GM19351 (cell line): ENCODE data around the gene COPS3.

ENCODE experiments used
- ATAC-seq: cut with Tn5 transposase; IDR thresholded peaks from one replicate; pipeline ENCODE4 v1.9.1; 2021; ENCODE audit warnings: mild to moderate bottlenecking, moderate library complexity; ENCODE audit not compliant: unreplicated experiment

COPS3 gene

DNA sequence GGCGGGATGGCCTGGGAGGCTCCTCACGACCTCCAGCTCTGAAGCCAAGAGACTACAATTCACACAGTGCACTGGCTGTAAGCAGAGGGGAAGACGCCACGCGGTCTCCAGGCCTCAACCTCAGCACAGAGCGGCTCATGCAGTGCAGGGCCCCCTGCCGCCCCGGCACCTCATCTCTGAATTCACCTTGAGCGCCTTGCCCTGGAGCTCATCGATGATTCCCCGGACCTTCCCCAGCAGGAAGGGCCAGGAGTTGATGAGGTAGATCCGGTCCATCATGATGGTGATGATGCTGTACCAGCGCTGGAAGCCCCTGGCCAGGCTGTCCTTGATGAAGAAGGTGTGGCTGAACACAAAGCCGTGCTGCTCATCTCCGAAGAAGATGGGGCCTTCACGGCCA, 57.3 kb downstream of the COPS3 start:
- ATAC-seq = no peak

DNA sequence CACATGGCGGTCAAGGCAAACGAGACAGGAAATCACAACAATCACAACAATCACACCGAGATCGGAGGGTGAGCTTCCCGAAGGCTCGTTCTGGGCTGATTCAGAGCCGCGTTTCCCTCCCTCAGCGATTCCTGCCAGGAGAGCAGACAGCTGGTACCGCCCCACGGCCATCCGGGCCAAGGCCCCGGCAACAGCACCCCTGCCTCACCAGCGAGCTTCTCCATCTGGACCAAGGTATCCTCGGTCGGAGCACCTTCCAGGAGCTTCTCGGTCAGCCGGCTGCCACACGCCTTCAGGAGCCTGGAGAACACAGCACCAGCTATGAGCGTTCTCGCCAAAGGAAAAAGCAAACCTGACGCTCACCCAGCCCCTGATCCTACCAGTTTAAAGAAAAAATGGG, 59.7 kb downstream of the COPS3 start:
- no peak for ATAC-seq

DNA sequence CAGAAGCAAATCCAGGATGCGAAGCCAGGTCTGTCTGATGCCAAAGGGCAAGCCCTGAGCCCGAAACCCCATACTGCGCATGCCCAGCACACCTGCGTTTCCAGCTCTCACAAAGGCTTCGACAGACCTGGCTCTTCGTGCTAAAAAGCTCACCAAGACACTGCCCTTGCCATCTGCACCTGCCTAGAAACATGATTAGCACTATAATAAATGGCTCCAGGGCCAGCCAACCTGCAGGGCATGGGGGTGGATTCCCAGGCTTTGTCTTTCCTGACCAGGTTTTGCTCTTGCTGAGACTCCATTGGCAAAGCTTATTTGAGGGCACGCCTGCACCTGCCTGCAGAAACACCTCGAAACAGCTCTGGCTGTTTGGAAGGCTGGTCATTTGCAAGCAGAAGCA, 60.5 kb downstream of the COPS3 start:
- ATAC-seq = no peak

DNA sequence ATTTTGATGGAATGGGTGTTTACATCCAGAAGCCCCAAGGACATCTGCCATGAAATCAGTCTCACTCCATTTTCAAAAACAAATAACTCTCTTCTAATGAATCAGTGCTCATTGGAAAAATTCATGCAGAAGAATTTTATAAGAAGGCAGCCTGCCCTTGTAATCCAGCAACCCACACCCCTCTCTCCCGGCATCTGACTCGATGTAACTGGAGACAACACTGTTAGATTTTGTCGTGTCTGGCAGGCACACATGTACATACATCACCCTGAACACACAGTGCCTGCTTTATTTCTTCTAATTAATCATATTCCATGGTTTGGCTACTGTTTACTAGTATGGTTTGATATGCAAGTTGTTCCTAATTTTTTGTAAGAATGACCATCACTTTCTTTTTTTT, 63.1 kb downstream of the COPS3 start:
- no peak for ATAC-seq

DNA sequence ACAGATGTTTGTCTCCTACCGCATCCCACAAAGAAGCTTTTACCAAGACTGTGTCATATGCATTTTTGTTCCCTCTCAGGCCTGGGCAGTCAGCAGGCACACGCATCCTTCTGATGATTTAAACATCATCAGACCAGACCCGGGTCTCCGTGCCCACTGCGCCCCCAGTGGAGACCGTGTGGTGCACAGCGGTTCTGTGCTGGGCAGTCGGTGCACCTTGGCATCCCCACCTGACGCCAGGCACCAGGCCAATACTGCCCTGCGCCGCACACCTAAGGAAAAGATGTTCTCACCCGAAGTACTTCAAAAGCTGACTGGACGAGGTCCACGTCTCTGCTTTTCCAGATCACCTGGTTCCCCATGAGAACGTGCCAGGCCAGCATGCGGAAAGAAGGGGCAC, 64.3 kb downstream of the COPS3 start:
- no peak for ATAC-seq

DNA sequence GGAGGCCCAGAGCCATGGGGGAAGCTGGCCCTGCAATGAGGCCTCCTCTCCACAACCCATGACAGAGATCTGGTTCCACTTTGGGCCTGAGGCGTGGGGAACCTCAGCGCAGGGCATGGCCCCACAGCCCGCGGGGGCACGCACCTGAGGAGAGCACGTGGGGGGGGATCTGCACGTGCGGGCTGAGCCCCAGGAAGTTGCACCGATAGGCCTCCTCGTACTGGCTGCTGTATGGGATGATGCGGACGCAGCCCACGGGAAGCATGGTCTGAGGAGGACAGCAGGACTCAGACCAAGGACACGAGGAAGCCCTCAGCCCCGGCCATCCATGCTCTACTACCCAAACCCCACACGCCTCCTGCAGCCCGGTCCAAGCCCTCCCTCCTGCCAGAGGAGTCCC, 64.8 kb downstream of the COPS3 start:
- no peak for ATAC-seq

DNA sequence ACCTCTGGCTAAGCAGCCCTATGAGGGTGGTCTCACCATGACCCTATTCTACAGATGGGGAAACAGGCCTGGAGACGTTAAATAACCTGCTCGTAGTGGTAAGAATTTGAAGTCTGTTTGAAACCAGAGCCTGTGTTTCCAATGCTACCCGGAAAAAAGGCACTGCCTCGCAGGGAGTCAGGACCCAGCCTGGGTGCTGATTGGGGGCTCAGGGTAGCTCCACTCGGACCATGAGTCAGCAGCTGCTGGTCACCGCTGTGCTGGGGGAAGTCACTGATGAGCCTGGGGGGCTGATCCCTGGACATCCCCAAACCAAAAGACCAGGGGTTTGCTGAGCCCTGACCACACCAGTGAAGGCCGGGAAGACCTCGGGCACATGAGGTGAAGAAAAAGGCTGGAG, 65.5 kb downstream of the COPS3 start:
- ATAC-seq = no peak

DNA sequence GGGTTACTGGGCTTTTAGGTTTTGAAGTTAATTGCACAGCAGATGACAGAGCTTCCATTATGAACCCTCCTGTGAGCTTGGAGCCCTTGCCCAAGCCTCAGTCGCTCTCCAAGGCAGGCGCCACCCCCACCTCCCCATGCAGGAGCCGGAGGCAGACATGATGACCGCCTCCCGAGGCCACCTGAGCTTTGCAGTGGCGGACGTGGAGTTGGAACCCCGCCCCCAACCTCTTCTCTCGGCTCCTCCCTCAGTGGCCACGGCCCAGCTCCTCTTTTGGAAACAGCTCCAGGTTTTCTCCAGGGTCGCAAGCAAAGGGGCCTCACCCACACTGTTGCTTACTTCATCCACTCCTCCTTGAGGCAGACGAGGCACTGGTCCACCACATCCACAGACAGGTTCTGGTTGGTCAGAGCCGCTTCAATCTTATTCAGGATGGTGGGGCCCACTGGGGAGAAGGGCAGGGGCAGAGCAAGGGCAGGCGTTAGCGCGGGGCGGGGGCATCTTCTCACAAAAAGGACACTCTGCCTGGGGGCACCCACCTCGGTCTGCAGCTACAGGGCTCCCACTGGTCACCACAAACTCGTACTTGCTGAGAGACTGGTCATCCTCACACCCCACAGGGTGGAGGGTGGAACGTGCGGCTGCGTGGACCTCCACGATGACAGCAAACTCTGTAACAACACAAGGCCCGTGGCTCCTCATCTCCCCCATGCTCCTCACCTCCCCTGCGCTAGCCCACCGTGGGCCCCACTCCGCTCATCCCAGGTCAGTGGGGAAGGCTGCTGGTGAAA, 66.2 kb downstream of the COPS3 start:
- ATAC-seq = no peak

DNA sequence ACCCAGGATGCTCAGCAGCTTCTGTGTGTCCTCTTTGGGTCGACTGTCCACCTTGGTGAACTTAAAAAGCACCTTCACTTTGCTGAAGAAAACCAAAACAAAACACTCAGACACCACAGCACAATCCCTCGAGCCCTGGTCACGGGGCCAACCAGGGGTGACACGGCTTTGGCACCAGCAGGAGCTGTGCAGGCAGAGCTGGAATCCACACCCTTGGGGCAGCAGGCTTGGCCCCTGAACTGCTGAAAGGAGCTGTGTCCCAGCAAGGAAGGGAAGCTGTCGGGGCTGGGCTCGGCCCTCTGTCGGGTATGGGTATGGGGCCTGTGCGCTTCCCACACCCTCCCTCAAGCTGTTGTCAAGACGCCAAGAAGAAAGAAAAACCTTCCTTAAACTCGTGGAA, 67.3 kb downstream of the COPS3 start:
- no peak for ATAC-seq

DNA sequence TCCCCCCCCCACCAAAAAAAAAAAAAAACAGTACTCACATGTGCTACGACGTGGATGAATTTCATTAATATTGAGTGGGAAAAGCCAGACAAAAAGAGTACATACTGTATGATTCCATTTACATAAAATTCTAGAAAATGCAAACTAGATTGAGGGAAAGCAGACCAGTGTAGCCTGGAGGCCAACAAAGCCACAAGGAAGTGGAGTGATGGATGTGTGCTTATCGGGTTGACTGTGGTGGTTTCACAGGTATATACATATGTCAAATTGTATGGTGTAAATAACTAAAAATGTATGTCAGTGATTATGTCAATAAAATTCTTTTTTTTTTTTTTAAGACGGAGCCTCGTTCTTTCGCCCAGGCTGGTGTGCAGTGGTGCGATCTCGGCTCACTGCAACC, 73.0 kb downstream of the COPS3 start:
- no peak for ATAC-seq

DNA sequence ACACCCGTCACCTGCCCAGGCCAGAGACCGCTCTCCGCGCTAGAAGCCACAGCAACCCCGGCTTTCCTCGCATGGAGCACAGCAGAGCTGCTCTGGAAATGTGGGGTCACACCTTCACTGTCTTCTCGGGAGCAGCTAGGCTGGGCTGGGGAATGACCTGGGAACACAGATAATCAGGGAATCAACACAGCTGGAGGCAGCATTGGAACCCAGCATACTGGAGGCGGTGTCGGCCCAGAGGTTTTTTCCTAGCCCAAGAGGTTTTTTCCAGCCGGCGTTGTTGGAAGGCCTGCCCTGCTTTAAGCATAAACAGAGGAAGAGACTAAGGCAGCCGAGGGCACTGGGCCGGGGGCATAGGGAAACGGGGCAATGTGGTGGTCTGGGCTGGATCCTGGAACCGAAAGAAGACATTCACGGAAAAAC, 74.1 kb downstream of the COPS3 start:
- no peak for ATAC-seq

DNA sequence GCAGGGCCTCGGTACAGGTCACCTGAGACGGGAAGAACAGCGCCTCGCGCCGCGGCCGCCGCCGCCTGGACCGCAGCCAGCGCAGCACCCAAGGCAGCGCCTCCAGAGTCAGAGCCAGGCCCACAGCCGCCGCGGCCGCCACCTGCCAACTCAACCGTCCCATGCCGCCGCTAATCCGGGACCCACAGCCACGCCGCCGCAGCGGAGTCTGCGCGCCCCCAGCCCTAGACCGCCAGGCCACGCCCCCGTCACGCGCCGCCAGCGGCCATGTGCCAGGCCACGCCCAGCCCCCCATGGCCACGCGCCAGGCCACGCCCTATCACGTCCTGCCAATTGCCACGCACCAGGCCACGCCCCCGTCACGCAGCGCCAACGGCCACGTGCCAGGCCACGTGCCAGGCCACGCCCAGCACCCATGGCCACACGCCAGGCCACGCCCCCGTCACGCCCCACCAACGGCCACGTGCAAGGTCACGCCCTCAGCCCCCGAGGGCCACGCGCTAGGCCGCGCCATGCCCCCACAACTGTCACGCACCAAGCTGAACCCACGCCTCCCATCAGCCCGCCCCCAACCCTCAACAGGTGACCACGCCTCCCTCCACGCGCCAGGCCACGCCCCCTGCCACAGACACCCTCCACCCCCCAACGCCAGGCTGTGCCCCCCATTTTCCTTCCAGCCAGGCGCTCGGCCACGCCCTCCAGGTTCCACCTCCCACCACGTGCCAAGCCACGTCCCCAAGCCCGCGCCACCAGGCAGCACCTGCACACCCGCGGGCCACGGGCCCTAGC, 74.7 kb downstream of the COPS3 start, which contains the start of gene PLD6:
Gene PLD6 (minus strand): TSS at position 210 of the 789 bp plus-strand sequence. CDS start 47 bp downstream, at position 163.
- peak; percentile 48 for ATAC-seq

DNA sequence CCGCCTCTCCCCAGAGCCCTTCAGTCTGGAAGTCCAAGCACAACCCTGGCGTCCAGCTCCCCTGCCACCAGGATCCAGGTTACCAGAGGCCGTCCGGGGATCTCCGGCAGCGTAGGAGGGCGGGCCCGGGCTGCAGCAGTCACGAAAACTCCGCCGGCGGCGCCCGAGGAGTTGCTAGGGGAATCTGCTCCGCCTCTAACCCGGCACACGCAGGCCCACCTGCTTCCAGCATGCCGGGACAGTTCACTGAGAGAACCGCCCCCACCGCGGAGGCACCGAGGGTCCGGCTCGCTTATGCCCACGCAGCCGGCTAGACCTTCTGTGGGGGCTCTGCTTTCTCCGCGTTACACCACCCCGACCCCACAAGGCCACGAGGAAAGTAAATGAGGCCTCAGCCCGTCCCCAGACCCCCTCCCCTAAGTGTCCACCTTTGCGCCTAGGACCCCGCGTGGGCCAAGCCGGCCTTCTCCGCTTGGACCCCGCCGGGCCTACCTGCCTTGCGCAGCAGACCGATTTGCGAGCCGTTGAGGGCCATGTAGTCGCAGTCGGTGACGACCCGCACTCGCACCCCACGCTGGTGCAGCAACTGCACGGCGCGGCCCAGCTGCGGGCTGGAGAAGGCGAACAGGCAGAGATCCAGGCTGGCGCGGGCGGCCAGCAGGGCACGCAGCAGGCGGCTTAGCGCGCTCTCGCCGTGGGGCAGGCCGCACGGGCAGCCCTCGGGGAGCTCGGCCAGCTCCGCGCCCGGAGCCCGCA, 75.5 kb downstream of the COPS3 start:
- peak; percentile 61 for ATAC-seq

DNA sequence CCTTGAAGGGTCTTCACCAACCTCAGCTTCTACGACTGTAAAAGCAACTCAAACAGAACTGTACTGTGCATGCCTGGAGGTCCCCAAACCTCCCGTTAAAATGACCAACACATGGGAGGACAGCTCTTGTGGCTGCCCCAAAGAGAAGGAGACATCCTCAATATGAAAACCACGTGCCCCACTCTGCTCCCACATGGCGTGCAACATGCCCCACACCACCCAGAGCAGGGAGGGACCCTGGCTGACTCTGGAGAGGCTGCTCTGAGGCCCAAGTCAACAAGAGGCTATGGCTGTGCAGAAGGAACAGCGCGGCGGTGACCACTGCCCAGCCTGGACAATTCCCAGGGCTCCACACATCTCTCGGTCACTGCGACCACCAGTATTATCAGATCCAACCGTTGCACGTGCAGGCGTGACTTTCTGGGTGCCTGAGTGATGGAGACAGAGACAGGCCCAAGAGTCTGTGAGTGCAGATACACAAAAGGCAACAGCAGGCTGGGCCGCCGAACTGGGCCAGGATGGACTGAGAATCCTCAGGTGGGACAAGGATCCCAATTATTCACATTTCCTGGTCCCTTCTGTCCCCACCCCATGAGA, 76.3 kb downstream of the COPS3 start:
- no peak for ATAC-seq

DNA sequence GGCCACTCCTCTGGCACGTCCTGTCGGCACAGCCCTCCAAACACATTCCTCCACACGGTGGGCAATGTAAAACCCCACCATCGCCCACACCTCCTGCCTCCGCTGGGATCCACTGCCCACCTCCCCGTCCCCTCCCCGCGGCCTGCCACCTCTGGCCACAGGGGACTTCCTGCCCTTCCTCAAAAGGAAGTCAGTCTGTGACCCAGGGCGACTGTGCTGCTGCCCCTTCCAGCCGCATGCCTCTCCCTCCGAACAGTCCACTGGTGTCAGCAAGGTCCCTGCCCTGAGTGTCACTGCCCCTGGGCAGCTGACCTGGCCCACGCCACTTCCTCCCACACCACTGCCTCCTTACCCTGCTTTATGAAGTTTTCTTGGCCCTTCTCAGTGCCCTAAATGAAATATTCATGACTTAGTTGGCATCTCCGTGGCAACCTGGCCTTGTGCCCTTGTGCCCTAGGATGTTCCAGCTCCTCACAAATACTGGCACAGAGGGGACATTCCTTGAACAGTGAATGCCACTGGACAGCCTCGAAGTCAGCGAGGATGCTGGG, 76.9 kb downstream of the COPS3 start:
- no peak for ATAC-seq

DNA sequence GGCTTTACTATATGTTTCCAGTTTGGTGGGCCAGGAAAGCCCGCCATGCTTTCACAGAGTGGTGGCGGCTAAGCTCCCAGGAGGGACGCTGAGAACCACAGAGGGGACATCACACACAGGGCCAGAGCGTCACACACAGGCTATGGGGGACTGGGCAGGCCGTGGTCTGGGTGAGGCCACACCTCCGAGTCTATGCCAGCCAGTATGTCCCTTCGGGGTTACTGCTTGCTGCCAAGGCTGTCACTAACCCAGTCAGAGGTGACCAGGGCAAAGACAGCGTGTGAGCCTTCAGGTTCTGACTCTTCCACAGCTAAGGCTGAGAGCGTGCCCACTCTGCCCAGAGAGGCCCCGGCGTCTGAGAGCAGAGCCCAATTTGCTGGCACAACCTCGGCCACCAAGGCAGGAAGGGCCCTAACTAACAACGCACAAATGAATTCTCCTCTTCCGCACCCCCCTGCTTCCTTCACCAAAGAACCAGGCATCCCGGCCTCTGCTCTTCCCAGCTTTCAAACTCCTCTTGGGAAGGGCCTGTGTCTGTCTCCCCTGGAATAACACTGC, 77.8 kb downstream of the COPS3 start:
- ATAC-seq = no peak

DNA sequence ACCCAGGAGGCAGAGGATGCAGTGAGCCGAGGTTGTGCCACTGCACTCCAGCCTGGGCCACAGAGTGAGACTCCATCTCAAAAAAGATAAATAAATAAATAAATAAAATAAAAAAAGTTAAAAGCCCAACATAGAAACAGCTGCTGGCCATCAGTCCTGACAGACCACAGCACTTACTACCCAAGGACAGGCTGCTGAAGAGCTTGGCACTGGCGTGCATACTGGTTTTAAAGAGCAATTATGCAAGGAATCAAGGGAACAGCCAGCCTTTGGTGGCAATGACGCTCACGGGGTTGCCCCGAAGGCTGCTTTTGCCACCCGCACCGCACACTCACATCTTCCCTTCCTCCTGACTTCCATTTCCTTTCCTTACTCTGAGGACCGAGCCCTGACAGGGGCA, 79.1 kb downstream of the COPS3 start:
- no peak for ATAC-seq

DNA sequence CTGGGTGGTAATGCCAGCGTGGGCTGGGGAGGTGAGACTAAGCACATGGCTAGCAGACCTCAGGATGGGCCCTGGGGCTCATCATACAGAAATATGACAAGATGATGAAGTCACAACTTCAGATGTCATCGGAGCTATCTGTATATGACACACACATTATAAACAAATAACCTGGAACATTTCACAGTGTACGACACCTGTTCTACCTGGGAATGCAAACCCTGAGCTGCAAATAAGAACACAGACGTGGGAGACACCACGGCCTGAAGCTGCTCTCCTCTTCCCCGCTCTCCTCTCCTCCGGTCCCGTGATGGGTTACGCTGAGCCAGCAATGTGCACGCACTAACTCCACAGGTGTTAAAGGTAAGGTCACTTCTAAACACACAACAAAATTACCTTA, 79.8 kb downstream of the COPS3 start:
- no peak for ATAC-seq

DNA sequence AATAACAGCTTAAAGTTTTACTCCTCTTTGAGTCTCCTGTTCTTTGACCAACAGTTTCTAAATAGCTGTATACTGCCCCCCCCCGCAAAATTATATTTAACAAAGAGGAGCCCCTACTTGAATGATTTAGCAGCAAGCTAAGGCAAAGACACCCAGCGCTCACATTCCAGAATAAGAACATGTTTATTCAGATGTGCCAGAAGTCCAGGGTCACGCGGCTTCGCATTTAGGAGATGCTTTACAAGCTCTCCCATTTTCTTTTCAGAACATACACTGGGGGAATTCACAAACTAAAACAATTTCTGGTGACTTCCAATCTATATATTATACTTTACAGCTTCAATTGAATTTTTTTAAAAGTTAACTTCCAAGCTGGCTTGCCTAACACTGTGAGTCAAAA, 80.2 kb downstream of the COPS3 start:
- no peak for ATAC-seq

DNA sequence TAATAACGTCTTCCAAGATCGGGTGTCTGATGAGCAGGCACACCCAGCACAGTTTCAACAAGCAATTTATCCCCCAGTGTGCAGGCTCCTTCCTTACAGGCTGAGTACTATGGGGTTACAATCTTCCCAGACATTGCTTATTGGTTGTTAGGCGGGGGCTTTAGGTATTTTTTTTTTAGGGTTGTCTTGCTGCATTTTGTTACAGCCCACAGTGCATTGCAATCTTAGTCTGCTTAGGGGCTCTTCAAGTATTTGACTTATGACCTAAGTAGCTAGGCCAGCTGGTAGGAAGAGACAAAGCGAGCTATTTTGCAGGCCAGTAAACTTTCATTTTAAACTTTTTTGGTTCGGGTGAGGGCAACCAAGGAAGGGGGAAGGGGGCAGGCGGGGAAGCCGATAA, 80.7 kb downstream of the COPS3 start:
- no peak for ATAC-seq

DNA sequence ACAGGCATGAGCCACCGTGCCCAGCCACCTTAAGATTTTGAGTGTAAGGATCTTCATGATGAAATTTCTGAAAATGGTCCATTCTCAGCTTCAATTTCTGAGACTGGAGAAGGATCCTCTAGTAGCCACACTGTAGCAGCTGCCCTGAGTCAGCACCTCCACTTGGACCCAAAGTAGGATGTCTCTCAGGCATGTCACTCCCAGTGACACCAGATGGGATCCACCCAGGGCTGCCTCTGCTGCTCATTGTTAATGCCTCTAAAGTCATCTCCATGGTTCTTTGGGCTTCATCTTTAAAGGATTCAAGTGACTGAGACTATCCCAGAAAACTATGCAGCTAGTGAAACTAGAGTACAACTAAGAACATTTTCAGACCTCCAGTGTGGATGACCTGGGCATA, 82.8 kb downstream of the COPS3 start:
- ATAC-seq = no peak
